K562 (cell line): ENCODE data around the gene FAM50B.

Experiments
- CBFB ChIP-seq: sonication (generic); formaldehyde crosslinking; IDR thresholded peaks from 2 replicates; pipeline ENCODE4 v1.4.0; 2020; ENCODE audit warnings: mild to moderate bottlenecking, missing genetic modification reagents
- CBX5 ChIP-seq: IDR thresholded peaks from 2 replicates; pipeline ENCODE4 v1.6.1; 2014; ENCODE audit warnings: low read depth, borderline replicate concordance
- CEBPZ ChIP-seq: fragments of 150-350 bp; IDR thresholded peaks from 2 replicates; pipeline ENCODE4 v1.6.1; 2014; ENCODE audit warnings: low read depth, mild to moderate bottlenecking, low read length, borderline replicate concordance
- EP300 ChIP-seq: IDR thresholded peaks from 2 replicates; pipeline ENCODE4 v1.6.1; 2012; ENCODE audit warnings: low read length, improper control_type of control experiment
- MEIS2 ChIP-seq: fragments of 450-650 bp; IDR thresholded peaks from 2 replicates; pipeline ENCODE4 v1.6.1; 2014; ENCODE audit warnings: mild to moderate bottlenecking; ENCODE audit not compliant: partially characterized antibody
- MLLT1 ChIP-seq, 2 experiments: fragments of 450-650 bp; IDR thresholded peaks; 2 replicates each; pipeline ENCODE4 v1.6.1; 2016
- POLR2A ChIP-seq: fragments of 450-650 bp; conservative IDR thresholded peaks from 2 replicates; pipeline ENCODE4 v1.6.1; 2016
- RNF2 ChIP-seq: sonication (generic); IDR thresholded peaks from 2 replicates; pipeline ENCODE4 v1.6.1; 2016
- SMAD1 ChIP-seq: fragments of 150-350 bp; IDR thresholded peaks from 2 replicates; pipeline ENCODE4 v1.6.1; 2014; ENCODE audit warnings: low read length, low read depth; ENCODE audit not compliant: partially characterized antibody
- YBX1 ChIP-seq: fragments of 450-650 bp; IDR thresholded peaks from 2 replicates; pipeline ENCODE4 v1.7.1; 2016; ENCODE audit warnings: mild to moderate bottlenecking
- TF ChIP-seq, protein P1 (sequence below): sonication (generic); formaldehyde crosslinking; IDR thresholded peaks from 2 replicates; pipeline ENCODE4 v1.8.1; 2023; ENCODE audit warnings: mild to moderate bottlenecking, missing genetic modification reagents
- TF ChIP-seq, protein P2 (sequence below): fragments of 450-650 bp; formaldehyde crosslinking; IDR thresholded peaks from 2 replicates; pipeline ENCODE4 v1.4.0; 2022; ENCODE audit warnings: mild to moderate bottlenecking, moderate library complexity
- TF ChIP-seq, protein P3 (sequence below), 3 experiments: IDR thresholded peaks in 2 of 3; conservative IDR thresholded peaks in 1 of 3; 2 replicates each; pipeline ENCODE4 v1.5.1; 2011 to 2012; ENCODE audit warnings: low read length in 3 of 3, mild to moderate bottlenecking in 3 of 3, control low read depth in 2 of 3, improper control_type of control experiment in 1 of 3, inconsistent platforms in 1 of 3, low read depth in 1 of 3, mixed read lengths in 1 of 3, moderate library complexity in 1 of 3; ENCODE audit not compliant: insufficient read depth in 2 of 3

- no peak for TF ChIP-seq MLLT1 (IDR thresholded peaks at IDR 0.05)
- TF ChIP-seq CEBPZ = no peak
- TF ChIP-seq YBX1 = no peak
- no peak for TF ChIP-seq RNF2
- TF ChIP-seq POLR2A = no peak
- no peak for TF ChIP-seq EP300
- TF ChIP-seq, protein P1, sequence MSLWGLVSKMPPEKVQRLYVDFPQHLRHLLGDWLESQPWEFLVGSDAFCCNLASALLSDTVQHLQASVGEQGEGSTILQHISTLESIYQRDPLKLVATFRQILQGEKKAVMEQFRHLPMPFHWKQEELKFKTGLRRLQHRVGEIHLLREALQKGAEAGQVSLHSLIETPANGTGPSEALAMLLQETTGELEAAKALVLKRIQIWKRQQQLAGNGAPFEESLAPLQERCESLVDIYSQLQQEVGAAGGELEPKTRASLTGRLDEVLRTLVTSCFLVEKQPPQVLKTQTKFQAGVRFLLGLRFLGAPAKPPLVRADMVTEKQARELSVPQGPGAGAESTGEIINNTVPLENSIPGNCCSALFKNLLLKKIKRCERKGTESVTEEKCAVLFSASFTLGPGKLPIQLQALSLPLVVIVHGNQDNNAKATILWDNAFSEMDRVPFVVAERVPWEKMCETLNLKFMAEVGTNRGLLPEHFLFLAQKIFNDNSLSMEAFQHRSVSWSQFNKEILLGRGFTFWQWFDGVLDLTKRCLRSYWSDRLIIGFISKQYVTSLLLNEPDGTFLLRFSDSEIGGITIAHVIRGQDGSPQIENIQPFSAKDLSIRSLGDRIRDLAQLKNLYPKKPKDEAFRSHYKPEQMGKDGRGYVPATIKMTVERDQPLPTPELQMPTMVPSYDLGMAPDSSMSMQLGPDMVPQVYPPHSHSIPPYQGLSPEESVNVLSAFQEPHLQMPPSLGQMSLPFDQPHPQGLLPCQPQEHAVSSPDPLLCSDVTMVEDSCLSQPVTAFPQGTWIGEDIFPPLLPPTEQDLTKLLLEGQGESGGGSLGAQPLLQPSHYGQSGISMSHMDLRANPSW (CRISPR knock-in tag) = no peak
- TF ChIP-seq MEIS2 = no peak
- no peak for TF ChIP-seq CBFB (CRISPR knock-in tag)
- TF ChIP-seq CBX5 = no peak
- TF ChIP-seq, protein P2, sequence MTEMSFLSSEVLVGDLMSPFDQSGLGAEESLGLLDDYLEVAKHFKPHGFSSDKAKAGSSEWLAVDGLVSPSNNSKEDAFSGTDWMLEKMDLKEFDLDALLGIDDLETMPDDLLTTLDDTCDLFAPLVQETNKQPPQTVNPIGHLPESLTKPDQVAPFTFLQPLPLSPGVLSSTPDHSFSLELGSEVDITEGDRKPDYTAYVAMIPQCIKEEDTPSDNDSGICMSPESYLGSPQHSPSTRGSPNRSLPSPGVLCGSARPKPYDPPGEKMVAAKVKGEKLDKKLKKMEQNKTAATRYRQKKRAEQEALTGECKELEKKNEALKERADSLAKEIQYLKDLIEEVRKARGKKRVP = no peak
- TF ChIP-seq, protein P3, sequence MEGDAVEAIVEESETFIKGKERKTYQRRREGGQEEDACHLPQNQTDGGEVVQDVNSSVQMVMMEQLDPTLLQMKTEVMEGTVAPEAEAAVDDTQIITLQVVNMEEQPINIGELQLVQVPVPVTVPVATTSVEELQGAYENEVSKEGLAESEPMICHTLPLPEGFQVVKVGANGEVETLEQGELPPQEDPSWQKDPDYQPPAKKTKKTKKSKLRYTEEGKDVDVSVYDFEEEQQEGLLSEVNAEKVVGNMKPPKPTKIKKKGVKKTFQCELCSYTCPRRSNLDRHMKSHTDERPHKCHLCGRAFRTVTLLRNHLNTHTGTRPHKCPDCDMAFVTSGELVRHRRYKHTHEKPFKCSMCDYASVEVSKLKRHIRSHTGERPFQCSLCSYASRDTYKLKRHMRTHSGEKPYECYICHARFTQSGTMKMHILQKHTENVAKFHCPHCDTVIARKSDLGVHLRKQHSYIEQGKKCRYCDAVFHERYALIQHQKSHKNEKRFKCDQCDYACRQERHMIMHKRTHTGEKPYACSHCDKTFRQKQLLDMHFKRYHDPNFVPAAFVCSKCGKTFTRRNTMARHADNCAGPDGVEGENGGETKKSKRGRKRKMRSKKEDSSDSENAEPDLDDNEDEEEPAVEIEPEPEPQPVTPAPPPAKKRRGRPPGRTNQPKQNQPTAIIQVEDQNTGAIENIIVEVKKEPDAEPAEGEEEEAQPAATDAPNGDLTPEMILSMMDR (IDR thresholded peaks at IDR 0.05 in 2 of 3, conservative IDR thresholded peaks at IDR 0.05 in 1 of 3; ENCODE audit: insufficient read depth in 2 of 3, low read depth in 1 of 3, low read length in 3 of 3) = no peak
- no peak for TF ChIP-seq SMAD1
Observed at GRCh38 chr6:3812596-3812995, 36.6 kb upstream of the FAM50B start.
